HTR-8/SVneo (cell line): ENCODE data around the gene ELMO2.

Experiments used
- DNase-seq: peaks from one replicate; pipeline ENCODE4 v3.0.0; 2011; ENCODE audit warnings: low spot score, mixed read lengths; ENCODE audit not compliant: insufficient read length
- FAIRE-seq: peaks from 2 replicates; lab custom pipeline; 2011; peaks lifted over from hg19 to GRCh38; lab: Jason Lieb, UNC

Gene ELMO2

DNA sequence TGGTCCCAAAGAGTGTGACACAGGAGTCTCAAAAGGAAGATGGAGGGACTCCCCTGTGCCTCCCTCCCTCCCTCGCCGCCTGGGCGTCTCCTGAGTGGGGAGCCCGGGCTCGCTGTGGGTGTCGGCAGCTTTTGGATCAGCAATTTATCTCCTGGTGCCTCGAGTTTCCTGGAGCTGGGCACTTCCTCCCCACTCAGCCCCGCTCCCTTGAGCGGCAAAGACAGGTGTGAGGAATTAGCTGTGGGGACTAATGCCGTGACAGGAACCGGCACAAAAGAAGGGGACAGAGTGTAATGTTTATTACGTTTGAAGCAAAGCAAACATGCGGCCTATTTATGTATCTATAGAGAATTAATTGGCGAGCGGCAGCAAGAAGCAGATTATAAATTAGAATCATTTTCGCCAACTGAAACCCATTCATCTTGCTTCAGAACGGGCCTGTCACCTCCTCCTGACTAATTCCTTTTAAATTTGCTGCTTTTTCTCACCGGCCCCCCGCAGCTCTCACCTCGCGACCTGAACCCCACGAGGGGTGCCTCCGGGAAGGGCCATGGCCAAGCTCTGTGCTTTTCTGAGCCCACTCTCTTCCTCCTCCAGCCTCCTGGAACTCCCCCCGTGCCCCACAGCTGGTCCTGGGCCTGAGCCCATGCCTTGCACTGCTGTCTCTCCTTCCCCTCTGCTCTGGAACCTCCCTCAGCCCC lies 89.3 kb downstream of the ELMO2 start:
- FAIRE-seq (no peak), DNase-seq (no peak)
